A549 (cell line): ENCODE measurements around the gene C5AR1. TPM values are rescaled to one million over a fixed set of nuclear protein-coding genes. Genes with fewer than 3 reads are reported as not detected.

Source experiments
- ATAC-seq, 2 experiments: fragments of 200-7000 bp in 1 of 2; fragments of >200 bp in 1 of 2; cut with Nextera tagmentation in 1 of 2; cut with Tn5 transposase in 1 of 2; 3 replicates each; pipeline versions ENCODE4 v1.8.0 to v1.9.1; 2018 to 2020; ENCODE audit warnings: mild to moderate bottlenecking in 1 of 2, moderate library complexity in 1 of 2
- CTCF ChIA-PET: fragments of 300-600 bp; sonication (Branson Sonifier 250); formaldehyde crosslinking; extraction: SDS; loops from one replicate; lab custom pipeline; 2021; ENCODE audit warnings: antibody characterized with exemption, inconsistent platforms; lab: Yijun Ruan, JAX
- POLR2A ChIA-PET: fragments of 350-600 bp; formaldehyde crosslinking; extraction: SDS; loops from one replicate; lab custom pipeline; 2021; ENCODE audit warnings: antibody characterized with exemption, inconsistent platforms; lab: Yijun Ruan, JAX
- DNase-seq, 2 experiments: peaks; one replicate each; pipeline versions ENCODE4 v3.0.0 to v3.0.0-alpha.2; 2011 to 2016; ENCODE audit warnings: low read depth in 1 of 2, low spot score in 1 of 2
- FAIRE-seq: peaks from 2 replicates; lab custom pipeline; 2011; peaks lifted over from hg19 to GRCh38; lab: Jason Lieb, UNC
- H3K27ac ChIP-seq, 2 experiments: fragments of >200 bp; sonication (Bioruptor Twin); formaldehyde crosslinking; 3 replicates each; pipeline ENCODE4 v1.5.1; 2016 to 2017
- H3K4me1 ChIP-seq: fragments of >200 bp; sonication (Bioruptor Twin); formaldehyde crosslinking; 3 replicates; pipeline ENCODE4 v1.6.1; 2016
- H3K4me2 ChIP-seq: fragments of >200 bp; sonication (Bioruptor Twin); formaldehyde crosslinking; 3 replicates; pipeline ENCODE4 v1.6.1; 2016
- H3K4me3 ChIP-seq: fragments of >200 bp; sonication (Bioruptor Twin); formaldehyde crosslinking; 3 replicates; pipeline ENCODE4 v1.5.1; 2016
- H3K9me3 ChIP-seq: fragments of >200 bp; sonication (Bioruptor Twin); formaldehyde crosslinking; 3 replicates; pipeline ENCODE4 v1.6.1; 2016
- ATOH8 ChIP-seq: fragments of 250-450 bp; sonication (Bioruptor Pico); IDR thresholded peaks from 2 replicates; pipeline ENCODE4 v1.5.0; 2020; ENCODE audit warnings: low read depth, mild to moderate bottlenecking, moderate library complexity
- CBX2 ChIP-seq: fragments of 200-600 bp; sonication (generic); IDR thresholded peaks from 2 replicates; pipeline ENCODE4 v1.6.1; 2016; ENCODE audit warnings: low read depth, mild to moderate bottlenecking, borderline replicate concordance
- CBX8 ChIP-seq: fragments of 200-600 bp; sonication (generic); IDR thresholded peaks from 2 replicates; pipeline ENCODE4 v1.6.1; 2016
- CHD2 ChIP-seq: fragments of 150-350 bp; IDR thresholded peaks from 2 replicates; pipeline ENCODE4 v1.6.1; 2014; ENCODE audit warnings: low read length; ENCODE audit not compliant: partially characterized antibody
- CHD4 ChIP-seq: fragments of 200-600 bp; sonication (generic); IDR thresholded peaks from 2 replicates; pipeline ENCODE4 v1.6.1; 2016; ENCODE audit warnings: antibody characterized with exemption, mild to moderate bottlenecking, borderline replicate concordance
- EHF ChIP-seq: fragments of 250-450 bp; sonication (Bioruptor Pico); IDR thresholded peaks from 2 replicates; pipeline ENCODE4 v1.5.0; 2020; ENCODE audit warnings: mild to moderate bottlenecking
- EHMT2 ChIP-seq: fragments of 200-600 bp; sonication (generic); IDR thresholded peaks from 2 replicates; pipeline ENCODE4 v1.6.1; 2016; ENCODE audit warnings: antibody characterized with exemption, low read depth, mild to moderate bottlenecking, moderate library complexity
- EP300 ChIP-seq, 2 experiments: fragments of >200 bp; sonication (Bioruptor Twin); formaldehyde crosslinking; IDR thresholded peaks; 2 replicates in 1 of 2; 3 replicates in 1 of 2; pipeline ENCODE4 v1.6.1; 2016 to 2017
- FOSL2 ChIP-seq, 2 experiments: fragments of 450-650 bp in 1 of 2; fragments of >200 bp in 1 of 2; sonication (Bioruptor Twin) in 1 of 2; formaldehyde crosslinking; IDR thresholded peaks; 2 replicates each; pipeline versions ENCODE4 v1.5.0 to v1.6.1; 2016 to 2020; ENCODE audit warnings: mild to moderate bottlenecking in 1 of 2, moderate library complexity in 1 of 2
- GATA3 ChIP-seq: IDR thresholded peaks from 2 replicates; pipeline ENCODE4 v1.6.1; 2012; ENCODE audit warnings: borderline replicate concordance
- HDAC2 ChIP-seq: fragments of 200-600 bp; sonication (generic); IDR thresholded peaks from 2 replicates; pipeline ENCODE4 v1.6.1; 2016
- HEYL ChIP-seq: fragments of 250-450 bp; sonication (Bioruptor Pico); IDR thresholded peaks from 2 replicates; pipeline ENCODE4 v1.8.0; 2021; ENCODE audit warnings: mild to moderate bottlenecking, moderate library complexity
- KDM1A ChIP-seq: fragments of 200-600 bp; sonication (generic); IDR thresholded peaks from 2 replicates; pipeline ENCODE4 v1.6.1; 2016; ENCODE audit warnings: low read depth, mild to moderate bottlenecking
- KDM5A ChIP-seq: fragments of 200-600 bp; sonication (generic); IDR thresholded peaks from 2 replicates; pipeline ENCODE4 v1.6.1; 2016; ENCODE audit warnings: antibody characterized with exemption, mild to moderate bottlenecking
- MYC ChIP-seq: IDR thresholded peaks from 2 replicates; pipeline ENCODE4 v1.6.1; 2012; ENCODE audit warnings: mild to moderate bottlenecking, inconsistent platforms, low read length, improper control_type of control experiment, borderline replicate concordance
- NFE2L2 ChIP-seq: fragments of 150-350 bp; conservative IDR thresholded peaks from 2 replicates; pipeline ENCODE4 v1.6.1; 2014; ENCODE audit warnings: low read length
- PHF8 ChIP-seq: fragments of 200-600 bp; sonication (generic); IDR thresholded peaks from 2 replicates; pipeline ENCODE4 v1.6.1; 2016; ENCODE audit warnings: low read depth, mild to moderate bottlenecking, antibody characterized with exemption, moderate library complexity, borderline replicate concordance
- POLR2AphosphoS2 ChIP-seq: conservative IDR thresholded peaks from 2 replicates; pipeline ENCODE4 v1.6.1; 2012; ENCODE audit warnings: low read length, improper control_type of control experiment, inconsistent platforms
- RAD21 ChIP-seq, 2 experiments: fragments of >200 bp in 1 of 2; sonication (Bioruptor Twin) in 1 of 2; formaldehyde crosslinking in 1 of 2; IDR thresholded peaks in 1 of 2; conservative IDR thresholded peaks in 1 of 2; 2 replicates in 1 of 2; 3 replicates in 1 of 2; pipeline ENCODE4 v1.6.1; 2012 to 2018; ENCODE audit warnings: inconsistent platforms in 1 of 2
- RARB ChIP-seq: fragments of 250-450 bp; sonication (Bioruptor Pico); IDR thresholded peaks from 2 replicates; pipeline ENCODE4 v1.8.0; 2021; ENCODE audit warnings: mild to moderate bottlenecking, moderate library complexity
- RNF2 ChIP-seq: fragments of 200-600 bp; sonication (generic); IDR thresholded peaks from 2 replicates; pipeline ENCODE4 v1.6.1; 2016; ENCODE audit warnings: low read depth, mild to moderate bottlenecking, antibody characterized with exemption, moderate library complexity, borderline replicate concordance
- TP53 ChIP-seq: fragments of 250-450 bp; sonication (Bioruptor Pico); IDR thresholded peaks from 2 replicates; pipeline ENCODE4 v1.5.0; 2021; ENCODE audit warnings: mild to moderate bottlenecking, moderate library complexity
- ZC3H11A ChIP-seq: fragments of 450-650 bp; IDR thresholded peaks from 2 replicates; pipeline ENCODE4 v1.6.1; 2014; ENCODE audit warnings: antibody characterized with exemption, mild to moderate bottlenecking
- WGBS: methylation state at CpG from one replicate; pipeline ENCODE4 v1.1.6; 2017; ENCODE audit errors: missing lambda C conversion rate; 5-methylcytosine and 5-hydroxymethylcytosine counted together
- polyA plus RNA-seq, 4 experiments: library from polyadenylated mRNA; depleted of rRNA in 3 of 4; stranded (reverse); fragments of >200 nt; fragmentation: RNase III in 1 of 4; extraction: RNeasy Plus Mini Kit Qiagen cat#74134 plus additional on column Dnase treatment in 1 of 4; gene quantifications; 2 replicates in 3 of 4; 3 replicates in 1 of 4; pipeline ENCODE4 v1.2.3, GENCODE V29; 2011 to 2017
- TF ChIP-seq, protein P1 (sequence below): IDR thresholded peaks from 2 replicates; pipeline ENCODE4 v1.6.1; 2012; ENCODE audit warnings: low read depth, borderline replicate concordance
- TF ChIP-seq, protein P2 (sequence below): fragments of >200 bp; sonication (Bioruptor Twin); formaldehyde crosslinking; IDR thresholded peaks from 3 replicates; pipeline ENCODE4 v1.6.1; 2016

C5AR1 gene
- polyA plus RNA-seq, 2 of the 4 experiments (the other 2 are of a cell fraction), result 1.6 to 3.4 TPM

DNA sequence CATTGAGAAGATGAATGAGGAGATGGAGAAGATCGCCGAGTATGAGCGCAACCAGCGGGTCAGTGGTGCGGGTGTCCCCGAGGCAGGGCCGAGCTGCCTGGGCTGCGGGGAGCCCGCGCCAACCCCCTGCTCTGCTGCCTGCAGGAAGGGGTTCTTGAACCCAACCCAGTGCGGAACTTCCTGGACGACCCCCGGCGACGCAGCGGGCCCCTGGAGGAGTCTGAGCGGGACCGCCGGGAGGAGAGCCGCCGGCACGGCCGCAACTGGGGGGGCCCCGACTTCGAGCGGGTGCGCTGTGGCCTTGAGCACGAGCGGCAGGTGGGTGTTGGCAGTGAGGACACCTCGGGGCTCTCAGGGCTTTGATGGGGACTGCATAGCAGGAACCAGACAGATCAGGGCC lies 45.0 kb upstream of the C5AR1 start:
- Histone ChIP-seq H3K4me3 (no peak overlapping the region), H3K27ac (no peak overlapping the region), H3K9me3 (no peaks in the 10 kb centered on the region), H3K4me2 (no peak overlapping the region), H3K4me1 (no peaks in the 10 kb centered on the region)
- no peak for ATAC-seq
- POLR2A ChIA-PET, result interaction anchor here (1.9 kb wide), 1 partner anchor 9 kb away, joined by 12 read pairs; no protein-coding TSS in a partner anchor
- FAIRE-seq, result no peak
- 93% methylated on average over 30 of the region's 30 CpGs for WGBS
- CTCF ChIA-PET, result interaction anchor here (0.7 to 1.1 kb wide), 2 partner anchors 17 to 384 kb away, joined by 3 read pairs; no protein-coding TSS in a partner anchor
- DNase-seq, result no peak
- TF ChIP-seq EP300 (IDR thresholded peaks at IDR 0.05) (no peak), MYC (no peak), NFE2L2 (no peak), HDAC2 (no peak), EHMT2 (no peak), EHF (CRISPR knock-in tag) (no peak), KDM1A (no peak), HEYL (CRISPR knock-in tag) (no peak), FOSL2 (IDR thresholded peaks at IDR 0.05) (no peak), FOSL2 (CRISPR knock-in tag; IDR thresholded peaks at IDR 0.05) (no peak), RARB (CRISPR knock-in tag) (no peak), PHF8 (no peak), RNF2 (no peak), CBX2 (no peak), POLR2AphosphoS2 (no peak), TP53 (CRISPR knock-in tag) (no peak), CHD4 (no peak), CHD2 (no peak), ZC3H11A (no peak)
- TF ChIP-seq, protein P1, sequence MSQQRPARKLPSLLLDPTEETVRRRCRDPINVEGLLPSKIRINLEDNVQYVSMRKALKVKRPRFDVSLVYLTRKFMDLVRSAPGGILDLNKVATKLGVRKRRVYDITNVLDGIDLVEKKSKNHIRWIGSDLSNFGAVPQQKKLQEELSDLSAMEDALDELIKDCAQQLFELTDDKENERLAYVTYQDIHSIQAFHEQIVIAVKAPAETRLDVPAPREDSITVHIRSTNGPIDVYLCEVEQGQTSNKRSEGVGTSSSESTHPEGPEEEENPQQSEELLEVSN, result no peak

DNA sequence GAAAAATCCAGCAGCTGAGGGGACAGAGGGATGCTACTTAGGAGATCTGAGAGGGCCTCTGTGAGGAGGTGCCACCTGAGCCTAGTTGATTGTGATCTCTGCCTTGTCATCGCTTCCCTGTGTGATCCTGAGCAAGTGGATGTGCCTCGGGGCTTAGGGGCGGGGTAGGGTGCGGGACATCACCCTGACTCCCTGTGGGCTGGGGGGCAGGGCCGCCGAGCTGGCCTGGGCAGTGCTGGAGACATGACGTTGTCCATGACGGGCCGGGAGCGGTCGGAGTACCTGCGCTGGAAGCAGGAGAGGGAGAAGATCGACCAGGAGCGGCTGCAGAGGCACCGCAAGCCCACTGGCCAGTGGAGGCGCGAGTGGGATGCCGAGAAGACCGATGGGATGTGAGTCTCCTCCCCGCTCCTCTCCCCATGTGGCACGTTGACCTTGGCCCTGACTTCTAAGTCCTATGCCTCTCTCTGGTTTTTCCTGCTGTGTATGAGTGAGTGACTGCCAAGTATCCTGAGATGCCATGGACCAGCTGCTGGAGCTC lies 43.2 kb upstream of the C5AR1 start:
- no peaks in the 10 kb centered on the region for H3K9me3 ChIP-seq
- POLR2A ChIA-PET, result interaction anchor here (1.2 to 1.9 kb wide), 2 partner anchors 8 to 10 kb away, joined by 4 to 12 read pairs; partner anchors contain the start of gene CCDC9
- TF ChIP-seq KDM5A (no peak), GATA3 (no peak)
- TF ChIP-seq, all 56 proteins: peak for 0
- CTCF ChIA-PET, result interaction anchor here (0.6 to 7.2 kb wide), 9 partner anchors 9 to 125 kb away, joined by 3 to 32 read pairs (median 5); partner anchors contain the start of genes DHX34 and INAFM1
- Histone ChIP-seq H3K4me2 (no peak overlapping the region), H3K27ac (no peak overlapping the region), H3K4me3 (no peak overlapping the region), H3K4me1 (no peaks in the 10 kb centered on the region)
- WGBS, result 92% methylated on average over 21 of the region's 21 CpGs
- no peak for FAIRE-seq
- no peak; a peak in 1 of 6 replicates for ATAC-seq
- no peak for DNase-seq

GRCh38 chr19:47267350-47267759 lies 42.3 kb upstream of the C5AR1 start:
- no peaks in the 10 kb centered on the region for H3K9me3 ChIP-seq
- TF ChIP-seq CHD4 (no peak), GATA3 (no peak), CBX8 (no peak), RAD21 (conservative IDR thresholded peaks at IDR 0.05 in 1 of 2, IDR thresholded peaks at IDR 0.05 in 1 of 2) (no peak), HEYL (CRISPR knock-in tag) (no peak), ATOH8 (no peak), ZC3H11A (no peak)
- TF ChIP-seq, protein P2, sequence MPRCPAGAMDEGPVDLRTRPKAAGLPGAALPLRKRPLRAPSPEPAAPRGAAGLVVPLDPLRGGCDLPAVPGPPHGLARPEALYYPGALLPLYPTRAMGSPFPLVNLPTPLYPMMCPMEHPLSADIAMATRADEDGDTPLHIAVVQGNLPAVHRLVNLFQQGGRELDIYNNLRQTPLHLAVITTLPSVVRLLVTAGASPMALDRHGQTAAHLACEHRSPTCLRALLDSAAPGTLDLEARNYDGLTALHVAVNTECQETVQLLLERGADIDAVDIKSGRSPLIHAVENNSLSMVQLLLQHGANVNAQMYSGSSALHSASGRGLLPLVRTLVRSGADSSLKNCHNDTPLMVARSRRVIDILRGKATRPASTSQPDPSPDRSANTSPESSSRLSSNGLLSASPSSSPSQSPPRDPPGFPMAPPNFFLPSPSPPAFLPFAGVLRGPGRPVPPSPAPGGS, result no peak
- H3K4me2 ChIP-seq, result no peak overlapping the region
- 96% methylated on average over 14 of the region's 14 CpGs for WGBS
- no peak for DNase-seq
- H3K27ac ChIP-seq, result no peak overlapping the region
- POLR2A ChIA-PET, result no interaction called here
- CTCF ChIA-PET, result interaction anchor here (0.8 to 7.2 kb wide), 8 partner anchors 8 to 124 kb away, joined by 3 to 32 read pairs (median 5); partner anchors contain the start of genes DHX34 and INAFM1
- peaks cover 2% of the 10 kb centered on the region; the same call in 1 of the 3 replicates for H3K4me1 ChIP-seq
- no peak for ATAC-seq
- H3K4me3 ChIP-seq, result no peak overlapping the region
- no peak for FAIRE-seq
